ENCODE results near the gene IL11RA. TPM values are rescaled to one million over a fixed set of nuclear protein-coding genes. Genes with fewer than 3 reads are reported as not detected.

IL11RA gene
- polyA plus RNA-seq, 1 donor: 96.1 TPM

- peak; percentile 84 for DNase-seq
Observed at GRCh38 chr9:34654323-34655051, 2.5 kb downstream of the IL11RA start.

GRCh38 chr9:34655394-34655793 is 3.4 kb downstream of the IL11RA start:
- no peak for DNase-seq

GRCh38 chr9:34656992-34657391 is 5.0 kb downstream of the IL11RA start:
- DNase-seq: no peak

GRCh38 chr9:34658461-34658860 is 6.5 kb downstream of the IL11RA start:
- no peak for DNase-seq

- DNase-seq: no peak
Observed at GRCh38 chr9:34659592-34660253, 7.7 kb downstream of the IL11RA start.

- no peak for DNase-seq
Observed at GRCh38 chr9:34662526-34663302, 10.7 kb downstream of the IL11RA start, which contains the start of gene CCL27. Gene CCL27, minus strand, starts transcription at chr9:34662657. Its CDS starts 24 bp downstream, at chr9:34662633.

- no peak for DNase-seq
Observed at GRCh38 chr9:34663303-34663605, 11.3 kb downstream of the IL11RA start.

GRCh38 chr9:34664281-34665066 is 12.5 kb downstream of the IL11RA start:
- peak; percentile 72 for DNase-seq

- no peak for DNase-seq
Observed at GRCh38 chr9:34665067-34665380, 13.0 kb downstream of the IL11RA start.

- DNase-seq: peak; percentile 94
Observed at GRCh38 chr9:34665381-34666250, 13.6 kb downstream of the IL11RA start.

GRCh38 chr9:34669809-34670562 is 18.0 kb downstream of the IL11RA start:
- DNase-seq: no peak

- no peak for DNase-seq
Observed at GRCh38 chr9:34671307-34671706, 19.3 kb downstream of the IL11RA start.

- DNase-seq: no peak
Observed at GRCh38 chr9:34674440-34674839, 22.5 kb downstream of the IL11RA start.

- DNase-seq: no peak
Observed at GRCh38 chr9:34675048-34675714, 23.2 kb downstream of the IL11RA start.

- no peak for DNase-seq
Observed at GRCh38 chr9:34675869-34676268, 23.9 kb downstream of the IL11RA start.

- no peak for DNase-seq
Observed at GRCh38 chr9:34684145-34684544, 32.2 kb downstream of the IL11RA start.

GRCh38 chr9:34684816-34685215 is 32.8 kb downstream of the IL11RA start:
- DNase-seq: no peak

GRCh38 chr9:34685591-34685990 is 33.6 kb downstream of the IL11RA start:
- no peak for DNase-seq

GRCh38 chr9:34686231-34686630 is 34.2 kb downstream of the IL11RA start:
- DNase-seq: no peak

- no peak for DNase-seq
Observed at GRCh38 chr9:34686732-34687131, 34.7 kb downstream of the IL11RA start.
